Esophagus muscularis mucosa (tissue), 4 donors: ENCODE results near the gene ACLY. TPM values are rescaled to one million over a fixed set of nuclear protein-coding genes. Genes with fewer than 3 reads are reported as not detected.

Source experiments
- DNase-seq: peaks from one replicate; pipeline ENCODE4 v3.0.0-alpha.2; 2017; ENCODE audit errors: extremely low spot score
- H3K27ac ChIP-seq, 4 donors: fragments of 200-600 bp; sonication (generic); replicated peaks in 1 of 4; 1 replicate in 3 of 4; 2 replicates in 1 of 4; pipeline ENCODE4 v1.5.1; 2016 to 2019; ENCODE audit warnings: mild to moderate bottlenecking in 1 of 4
- H3K27me3 ChIP-seq, 4 donors: fragments of 200-600 bp; sonication (generic); one replicate each; pipeline versions ENCODE4 v1.5.1 to v1.6.0; 2016 to 2019
- H3K36me3 ChIP-seq, 4 donors: fragments of 200-600 bp; sonication (generic); one replicate each; pipeline ENCODE4 v1.5.1; 2016 to 2019
- H3K4me1 ChIP-seq, 4 donors: fragments of 200-600 bp; sonication (generic); one replicate each; pipeline ENCODE4 v1.5.1; 2016 to 2019
- H3K4me3 ChIP-seq, 4 donors: fragments of 200-600 bp; sonication (generic); 1 replicate in 2 of 4; 2 replicates in 2 of 4; pipeline ENCODE4 v1.5.1; 2016 to 2019; ENCODE audit warnings: mild to moderate bottlenecking in 4 of 4, moderate library complexity in 1 of 4
- H3K9me3 ChIP-seq, 4 donors: fragments of 200-600 bp; sonication (generic); 1 replicate in 3 of 4; 2 replicates in 1 of 4; pipeline ENCODE4 v1.5.1; 2016 to 2019
- CTCF ChIP-seq, 3 experiments: fragments of 200-600 bp in 2 of 3; fragments of 450-650 bp in 1 of 3; sonication (generic) in 2 of 3; IDR thresholded peaks; one replicate each; pipeline ENCODE4 v1.5.1; 2017 to 2019; ENCODE audit warnings: antibody characterized with exemption in 3 of 3, mild to moderate bottlenecking in 2 of 3, moderate library complexity in 1 of 3
- EP300 ChIP-seq: sonication (generic); formaldehyde crosslinking; IDR thresholded peaks from one replicate; pipeline ENCODE4 v1.6.1; 2017; ENCODE audit warnings: antibody characterized with exemption
- POLR2A ChIP-seq: fragments of 450-650 bp; IDR thresholded peaks from one replicate; pipeline ENCODE4 v1.6.1; 2017; ENCODE audit warnings: antibody characterized with exemption, moderate library complexity, mild to moderate bottlenecking, low read depth
- POLR2AphosphoS5 ChIP-seq, 2 donors: sonication (generic); formaldehyde crosslinking; IDR thresholded peaks; one replicate each; pipeline ENCODE4 v1.6.1; 2017; ENCODE audit warnings: antibody characterized with exemption in 2 of 2
- WGBS: methylation state at CpG from one replicate; pipeline ENCODE4 v1.1.5; 2018; 5-methylcytosine and 5-hydroxymethylcytosine counted together
- intact Hi-C: fragments of 100-400 bp; cut with DNase I; formaldehyde crosslinking; loops from one replicate; pipeline ENCODE4 v1.15.1; 2023
- total RNA-seq, 4 donors: library from RNA; depleted of rRNA; stranded (reverse); fragments of >200 nt; gene quantifications; one replicate each; pipeline versions ENCODE4 v1.1.0 to v1.2.1, GENCODE V29; 2016

ACLY gene
- total RNA-seq, 4 donors from 2014 or later, result 52.3 to 87.7 (median 71.3) TPM

GRCh38 chr17:41944943-41945342 lies 26.2 kb upstream of the ACLY start:
- H3K9me3 ChIP-seq, result no peaks in the 10 kb centered on the region
- no peak overlapping the region for H3K4me3 ChIP-seq
- no peaks in the 10 kb centered on the region for H3K4me1 ChIP-seq
- H3K36me3 ChIP-seq, result peaks cover 0 to 14% (median 3%) of the 10 kb centered on the region in 4 donors
- 63% methylated on average over 3 of the region's 3 CpGs for WGBS
- intact Hi-C loops, result no loop called here
- H3K27me3 ChIP-seq, result no peaks in the 10 kb centered on the region
- TF ChIP-seq EP300, result no peak
- H3K27ac ChIP-seq, result no peak overlapping the region
- DNase-seq, result no peak

DNA sequence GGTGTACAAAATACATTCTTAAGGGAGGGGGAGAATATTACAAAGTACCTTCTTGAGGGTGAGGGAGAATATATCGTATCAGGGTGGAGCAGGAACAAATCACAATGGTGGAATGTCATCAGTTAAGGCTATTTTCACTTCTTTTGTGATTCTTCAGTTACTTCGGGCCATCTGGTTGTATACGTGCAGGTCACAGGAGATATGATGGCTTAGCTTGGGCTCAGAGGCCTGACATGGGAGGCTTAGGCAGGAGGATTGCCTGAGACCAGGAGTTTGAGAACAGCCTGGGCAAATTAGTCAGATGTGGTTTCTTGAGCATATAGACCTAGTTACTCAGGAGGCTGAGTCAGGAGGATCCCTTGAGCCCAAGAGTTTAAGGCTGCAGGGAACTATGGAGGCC lies 24.7 kb upstream of the ACLY start:
- Histone ChIP-seq H3K27me3 (no peaks in the 10 kb centered on the region), H3K4me3 (no peak overlapping the region), H3K9me3 (no peaks in the 10 kb centered on the region), H3K4me1 (no peaks in the 10 kb centered on the region), H3K36me3 (peaks cover 0 to 7% (median 2%) of the 10 kb centered on the region in 4 donors), H3K27ac (no peak overlapping the region)
- TF ChIP-seq POLR2AphosphoS5 (IDR thresholded peaks at IDR 0.05) (no peak), POLR2A (no peak)
- 93% methylated on average over 3 of the region's 3 CpGs for WGBS
- DNase-seq, result no peak
- intact Hi-C loops, result no loop called here

DNA sequence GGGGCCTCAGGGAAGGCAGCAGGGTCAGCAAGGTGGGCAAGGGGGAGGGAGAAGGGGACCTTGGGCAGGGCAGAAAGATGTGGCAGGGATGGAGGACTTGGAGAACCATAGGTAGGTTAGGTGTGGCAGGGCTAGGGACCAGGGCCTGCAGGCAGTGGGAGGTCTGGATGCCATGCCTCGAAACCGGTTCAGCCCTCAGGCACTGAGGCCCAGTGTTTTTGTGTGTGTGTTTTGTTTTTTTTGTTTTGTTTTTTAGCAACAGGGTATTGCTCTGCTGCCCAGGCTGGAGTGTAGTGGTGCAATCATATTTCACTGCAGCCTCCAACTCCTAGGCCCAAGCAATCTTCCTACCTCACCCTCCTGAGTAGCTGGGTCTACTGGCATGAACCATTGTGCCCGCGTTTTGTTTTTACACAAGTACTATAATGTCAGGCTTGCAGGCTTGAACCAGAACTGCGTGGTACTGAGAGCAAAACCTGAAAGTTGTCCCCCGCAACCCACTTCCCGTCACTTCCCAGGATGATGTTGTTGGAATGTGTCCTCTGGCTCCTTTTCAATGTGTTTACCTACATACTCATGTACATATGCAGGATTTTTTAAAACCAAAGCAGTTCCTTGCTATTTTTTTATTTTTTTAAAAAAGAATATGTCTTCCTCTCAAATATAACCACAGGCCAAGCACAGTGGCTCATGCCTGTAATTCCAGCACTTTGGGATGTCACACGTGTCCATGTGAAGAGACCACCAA lies 24.0 kb upstream of the ACLY start:
- no peaks in the 10 kb centered on the region for H3K9me3 ChIP-seq
- intact Hi-C loops, result no loop called here
- TF ChIP-seq CTCF (IDR thresholded peaks at IDR 0.05) (no peak), POLR2AphosphoS5 (IDR thresholded peaks at IDR 0.05) (no peak), POLR2A (no peak), EP300 (no peak)
- no peaks in the 10 kb centered on the region for H3K4me1 ChIP-seq
- 95% methylated on average over 8 of the region's 8 CpGs for WGBS
- H3K4me3 ChIP-seq, result no peak overlapping the region
- H3K36me3 ChIP-seq, result peaks cover 0 to 13% (median 4%) of the 10 kb centered on the region in 4 donors
- no peak for DNase-seq
- H3K27ac ChIP-seq, result no peak overlapping the region
- no peaks in the 10 kb centered on the region for H3K27me3 ChIP-seq

DNA sequence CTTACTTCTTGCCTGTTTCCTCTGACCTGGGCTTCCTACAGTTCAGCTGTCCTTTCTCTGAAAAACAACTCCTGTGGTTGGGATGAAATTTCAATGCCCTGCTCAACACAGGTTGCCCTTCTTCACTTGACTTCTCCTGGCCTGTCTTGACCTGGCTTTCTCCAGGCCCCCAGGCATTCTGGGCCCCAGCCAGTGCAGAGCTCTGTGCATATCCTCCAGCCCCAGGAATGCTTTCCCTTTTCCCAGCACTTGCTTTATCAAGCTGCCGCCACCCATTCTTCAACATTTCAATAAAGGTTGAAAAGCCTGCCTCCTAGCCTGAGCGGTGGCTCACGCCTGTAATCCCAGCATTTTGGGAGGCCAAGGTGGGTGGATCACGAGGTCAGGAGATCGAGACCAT lies 22.4 kb upstream of the ACLY start:
- Histone ChIP-seq H3K9me3 (no peaks in the 10 kb centered on the region), H3K27me3 (no peaks in the 10 kb centered on the region), H3K27ac (no peak overlapping the region), H3K4me3 (no peak overlapping the region), H3K36me3 (peaks cover 0 to 21% (median 9%) of the 10 kb centered on the region in 4 donors), H3K4me1 (no peaks in the 10 kb centered on the region)
- WGBS, result 95% methylated on average over 5 of the region's 5 CpGs
- intact Hi-C loops, result no loop called here
- TF ChIP-seq POLR2AphosphoS5 (IDR thresholded peaks at IDR 0.05) (no peak), EP300 (no peak), POLR2A (no peak), CTCF (IDR thresholded peaks at IDR 0.05) (no peak)
- no peak for DNase-seq

- no peaks in the 10 kb centered on the region for H3K27me3 ChIP-seq
- H3K4me1 ChIP-seq, result no peaks in the 10 kb centered on the region
- no peak for DNase-seq
- 86% methylated on average over 5 of the region's 6 CpGs for WGBS
- no peaks in the 10 kb centered on the region for H3K9me3 ChIP-seq
- intact Hi-C loops, result no loop called here
- no peak overlapping the region for H3K4me3 ChIP-seq
- TF ChIP-seq POLR2A (no peak), CTCF (IDR thresholded peaks at IDR 0.05) (no peak), POLR2AphosphoS5 (IDR thresholded peaks at IDR 0.05) (no peak)
- H3K27ac ChIP-seq, result no peak overlapping the region
- peaks cover 0 to 33% (median 14%) of the 10 kb centered on the region in 4 donors for H3K36me3 ChIP-seq
These were observed 20.9 kb upstream of the ACLY start for GRCh38 chr17:41939693-41940090.
